Left renal pelvis (tissue), 4 donors: Measurements from ENCODE around the gene FGD5. TPM values are rescaled to one million over a fixed set of nuclear protein-coding genes. Genes with fewer than 3 reads are reported as not detected.

ENCODE experiments used
- DNase-seq, 4 donors: peaks; one replicate each; pipeline ENCODE4 v3.0.0-alpha.2; 2013; ENCODE audit warnings: low read depth in 4 of 4, low spot score in 3 of 4
- polyA plus RNA-seq, 4 donors: library from polyadenylated mRNA; unstranded; fragments of 120-200 nt; gene quantifications; one replicate each; pipeline ENCODE4 v1.2.1, GENCODE V29; 2013; ENCODE audit not compliant: insufficient read length in 4 of 4

Gene FGD5
- polyA plus RNA-seq, 4 donors = 21.6 to 37.3 (median 23.1) TPM

DNA sequence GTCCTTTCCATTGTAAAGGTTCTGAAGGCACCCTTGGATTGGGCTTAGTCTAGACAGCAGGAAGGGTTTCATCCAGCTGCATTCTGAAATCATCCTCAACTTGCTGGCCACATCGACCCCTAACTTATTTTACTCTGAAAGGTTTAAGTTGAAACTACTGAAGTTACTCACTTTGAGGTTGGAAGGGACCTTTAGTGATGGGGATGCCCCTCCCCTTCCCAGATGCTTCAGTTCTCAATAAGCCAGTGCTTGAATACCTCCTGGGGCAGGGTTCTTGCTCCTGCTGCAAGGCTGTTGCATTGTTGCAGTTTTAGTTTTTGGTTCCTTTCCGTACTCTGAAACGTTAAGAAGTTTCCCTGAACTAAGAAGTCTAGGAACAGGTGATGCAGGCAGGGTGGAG is 26.4 kb downstream of the FGD5 start:
- no peak for DNase-seq

DNA sequence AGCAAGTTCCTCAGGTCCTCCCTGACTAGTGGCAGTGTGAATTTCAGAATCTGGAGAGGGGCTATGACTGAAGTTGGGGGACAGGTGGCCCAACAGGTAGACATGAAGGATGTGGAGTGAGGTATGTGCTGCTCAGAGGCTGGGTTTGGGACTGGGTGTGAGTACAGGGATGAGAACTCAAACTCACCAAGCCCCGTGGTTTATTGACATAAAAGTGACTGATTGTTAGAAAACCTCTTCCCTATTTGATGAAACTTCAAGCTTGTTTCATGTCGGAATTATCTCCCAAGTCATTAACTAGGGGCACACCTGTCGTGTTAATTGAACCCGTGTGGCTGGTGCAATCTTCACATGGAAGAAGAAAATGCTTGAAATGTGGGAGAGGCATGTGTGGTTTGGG is 27.1 kb downstream of the FGD5 start:
- no peak for DNase-seq

GRCh38 chr3:14846226-14846880 is 27.6 kb downstream of the FGD5 start:
- no peak for DNase-seq

- DNase-seq = no peak
These were observed 29.1 kb downstream of the FGD5 start for GRCh38 chr3:14847613-14848541.

- DNase-seq = no peak
These were observed 30.1 kb downstream of the FGD5 start for GRCh38 chr3:14848906-14849305.

GRCh38 chr3:14849638-14850230 is 31.0 kb downstream of the FGD5 start:
- DNase-seq = no peak

DNA sequence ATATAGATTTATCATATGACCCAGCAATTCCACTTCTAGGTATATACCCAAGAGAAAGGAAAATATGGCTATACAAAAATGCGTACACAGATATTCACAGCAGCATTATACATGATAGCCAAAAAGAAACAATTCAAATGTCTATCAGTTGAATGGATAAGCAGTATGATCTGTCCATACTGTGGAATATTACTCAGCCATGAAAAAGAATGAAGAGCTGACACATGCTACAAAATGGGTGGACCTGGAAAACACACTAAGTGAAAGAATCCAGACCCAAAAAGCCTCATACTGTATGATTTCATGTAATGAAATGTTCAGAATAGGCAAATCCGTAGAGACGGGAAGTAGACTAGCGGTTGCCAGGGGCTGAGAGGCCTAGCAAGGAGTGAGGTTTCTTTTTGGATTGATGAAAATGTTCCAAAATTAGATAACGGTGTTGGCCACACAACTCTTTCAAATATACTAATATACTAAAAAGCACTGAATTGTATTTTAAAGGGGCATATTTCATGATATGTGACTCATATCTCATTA is 33.4 kb downstream of the FGD5 start:
- no peak for DNase-seq

DNA sequence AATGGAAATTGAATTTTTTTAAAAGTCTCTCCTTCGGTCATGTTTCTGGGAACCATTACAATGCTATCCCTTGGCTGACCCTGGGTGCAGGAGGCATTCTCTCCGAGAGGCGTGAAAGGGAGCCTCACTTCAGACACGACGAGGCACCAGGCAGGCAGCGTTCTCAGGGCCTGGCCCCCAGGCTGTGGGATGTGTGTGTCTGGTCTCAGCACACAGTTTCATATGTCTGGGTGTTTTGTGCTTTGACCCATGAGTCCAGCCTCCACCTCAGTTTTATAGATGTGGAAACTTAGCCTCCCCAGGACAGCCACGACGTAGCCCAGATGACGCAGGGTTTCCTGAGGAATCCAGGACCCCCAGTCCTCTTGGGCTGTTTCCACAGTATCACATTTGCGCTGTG is 34.0 kb downstream of the FGD5 start:
- DNase-seq = no peak

GRCh38 chr3:14853271-14853951 is 34.6 kb downstream of the FGD5 start:
- no peak for DNase-seq

DNA sequence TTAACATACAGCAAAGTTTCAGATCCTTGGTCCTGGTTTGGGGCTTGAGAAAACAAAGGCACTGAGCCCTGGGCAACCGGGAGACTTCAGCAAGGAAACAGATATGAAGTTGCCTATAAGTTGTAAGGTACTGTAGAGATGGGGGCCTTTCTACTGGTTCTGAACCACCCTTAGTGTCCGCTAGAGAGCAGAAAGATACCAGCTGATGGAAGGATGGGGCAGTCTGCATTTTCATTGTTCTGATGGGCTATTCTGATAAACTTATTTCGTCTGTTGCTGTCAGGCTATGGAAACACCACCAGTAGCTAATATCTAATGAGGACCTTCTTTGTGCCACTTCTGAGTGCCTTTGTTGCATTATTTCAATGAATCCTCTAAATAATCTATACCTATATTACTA is 38.7 kb downstream of the FGD5 start:
- DNase-seq = no peak

- DNase-seq = no peak
These were observed 39.3 kb downstream of the FGD5 start for GRCh38 chr3:14858105-14858504.

DNA sequence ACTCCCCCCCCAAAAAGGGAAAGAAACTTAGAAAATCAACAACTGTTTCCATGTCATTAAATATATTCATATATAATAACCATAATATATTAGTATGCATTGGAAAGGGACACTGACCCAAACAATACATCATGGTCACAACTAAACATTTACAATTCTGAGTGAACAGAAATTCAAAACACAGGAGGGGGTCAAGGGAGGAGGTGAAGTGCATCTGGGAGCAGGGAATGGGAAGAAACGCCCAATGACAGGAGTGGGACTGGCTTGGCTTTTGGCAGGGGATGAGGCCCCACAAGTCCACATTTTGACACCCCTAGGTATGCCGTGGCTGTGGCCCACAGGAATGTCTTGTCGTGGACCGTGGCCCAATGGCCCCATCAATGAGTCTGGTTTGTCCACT is 41.1 kb downstream of the FGD5 start:
- DNase-seq = no peak

DNA sequence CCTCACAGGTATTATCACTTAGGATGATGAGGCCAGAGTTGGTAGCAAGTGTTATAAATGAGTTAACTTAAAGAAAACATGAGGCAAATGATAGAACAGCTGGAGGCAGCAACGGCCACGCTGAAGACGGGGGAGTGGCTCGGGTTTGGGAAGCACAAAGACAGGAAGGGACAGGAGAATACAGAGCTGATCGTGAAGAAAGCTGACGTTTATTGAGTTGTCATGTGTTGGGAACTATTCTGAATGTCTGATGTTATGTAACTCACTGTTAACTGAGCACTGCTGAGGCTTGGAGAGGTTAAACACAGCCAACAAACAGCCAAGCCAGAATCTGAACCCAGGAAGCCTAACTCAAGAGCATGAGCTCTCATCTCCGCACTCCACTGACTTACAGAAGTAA is 42.3 kb downstream of the FGD5 start:
- no peak for DNase-seq

DNA sequence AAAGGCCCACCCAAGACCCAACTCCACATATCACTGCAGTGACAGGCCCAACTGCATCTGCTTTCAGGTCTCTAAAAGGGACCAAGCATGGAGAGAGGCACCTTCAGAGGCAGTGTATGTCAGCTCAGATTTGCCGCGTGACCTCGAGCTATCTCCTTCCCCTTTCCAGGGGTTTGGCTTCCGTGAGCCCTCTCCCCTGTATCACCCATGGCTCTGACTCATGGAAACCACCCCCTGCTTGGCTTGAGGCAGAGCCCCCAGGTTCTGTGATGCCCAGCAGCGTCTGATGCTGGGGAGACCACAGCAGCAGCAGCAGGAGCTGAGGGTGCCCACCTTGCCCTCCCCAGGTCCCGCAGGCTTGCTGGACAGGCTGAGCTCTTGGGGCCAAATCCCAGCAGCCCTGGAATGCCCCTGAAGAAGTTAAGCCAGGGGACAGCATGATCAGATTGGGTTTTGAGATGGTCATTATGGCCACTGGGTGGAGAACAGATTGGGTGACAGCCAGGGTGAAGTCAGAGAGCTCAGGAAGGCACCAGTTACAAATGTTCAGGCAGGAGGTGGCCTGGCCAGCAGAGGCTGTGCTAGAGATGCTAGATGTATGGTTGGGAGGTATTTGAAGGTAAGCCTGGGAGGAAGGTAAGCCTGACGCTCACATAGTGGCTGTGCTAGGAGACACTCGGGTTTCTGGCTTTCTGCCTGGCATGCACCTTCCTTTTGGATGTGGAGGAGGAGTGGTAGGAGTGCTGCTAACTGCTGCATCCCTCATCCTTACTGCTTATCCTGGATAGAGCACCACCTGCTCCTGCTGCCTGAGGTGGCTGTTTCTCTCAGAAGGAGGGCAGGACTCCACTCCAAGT is 42.9 kb downstream of the FGD5 start:
- DNase-seq = no peak

DNA sequence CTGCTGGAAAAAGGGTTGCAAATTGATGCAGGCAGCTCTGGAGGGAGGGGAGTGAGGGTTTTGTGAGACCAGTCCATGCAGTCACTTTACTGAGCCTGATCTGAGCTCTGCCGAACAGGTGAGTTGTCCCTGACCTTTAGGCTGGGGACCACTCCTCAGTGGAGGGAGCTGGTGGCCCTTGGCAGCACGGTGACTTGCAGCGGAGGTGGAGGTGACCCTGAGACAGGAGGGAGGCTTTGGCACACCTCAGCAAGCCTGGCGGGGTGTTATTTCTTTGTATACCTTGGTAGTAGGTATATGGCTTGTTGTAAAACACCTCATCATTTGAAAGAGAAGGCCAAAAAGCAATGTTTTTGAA is 43.5 kb downstream of the FGD5 start:
- no peak for DNase-seq

DNA sequence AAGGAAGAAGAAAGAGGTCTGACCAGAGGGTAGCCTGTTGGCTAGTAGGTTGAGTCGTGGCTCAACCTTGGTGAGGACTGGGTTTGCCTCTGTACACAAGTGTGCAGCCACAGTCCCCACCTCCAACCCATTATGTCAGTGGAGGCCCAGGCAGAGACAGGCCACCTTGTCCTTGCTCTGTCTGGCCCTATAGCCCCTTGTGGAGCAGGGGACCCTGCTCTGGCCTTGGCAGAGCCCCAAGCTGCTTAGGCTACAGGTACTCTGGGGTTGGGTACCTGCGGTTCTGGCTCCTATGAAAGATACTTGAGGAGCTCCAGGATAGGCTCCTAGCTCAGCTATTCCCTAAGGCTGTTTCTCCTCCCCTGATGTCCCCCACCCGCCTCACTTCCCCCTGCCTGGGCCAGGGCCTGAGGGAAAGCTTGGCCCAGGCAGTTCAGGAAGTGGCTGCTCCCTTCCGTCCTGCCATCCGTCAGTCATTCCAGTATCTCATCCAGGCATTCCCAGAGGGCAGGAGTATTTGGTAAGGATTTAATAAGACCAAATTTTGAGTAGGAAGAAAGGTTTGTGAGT is 44.0 kb downstream of the FGD5 start:
- DNase-seq = no peak

DNA sequence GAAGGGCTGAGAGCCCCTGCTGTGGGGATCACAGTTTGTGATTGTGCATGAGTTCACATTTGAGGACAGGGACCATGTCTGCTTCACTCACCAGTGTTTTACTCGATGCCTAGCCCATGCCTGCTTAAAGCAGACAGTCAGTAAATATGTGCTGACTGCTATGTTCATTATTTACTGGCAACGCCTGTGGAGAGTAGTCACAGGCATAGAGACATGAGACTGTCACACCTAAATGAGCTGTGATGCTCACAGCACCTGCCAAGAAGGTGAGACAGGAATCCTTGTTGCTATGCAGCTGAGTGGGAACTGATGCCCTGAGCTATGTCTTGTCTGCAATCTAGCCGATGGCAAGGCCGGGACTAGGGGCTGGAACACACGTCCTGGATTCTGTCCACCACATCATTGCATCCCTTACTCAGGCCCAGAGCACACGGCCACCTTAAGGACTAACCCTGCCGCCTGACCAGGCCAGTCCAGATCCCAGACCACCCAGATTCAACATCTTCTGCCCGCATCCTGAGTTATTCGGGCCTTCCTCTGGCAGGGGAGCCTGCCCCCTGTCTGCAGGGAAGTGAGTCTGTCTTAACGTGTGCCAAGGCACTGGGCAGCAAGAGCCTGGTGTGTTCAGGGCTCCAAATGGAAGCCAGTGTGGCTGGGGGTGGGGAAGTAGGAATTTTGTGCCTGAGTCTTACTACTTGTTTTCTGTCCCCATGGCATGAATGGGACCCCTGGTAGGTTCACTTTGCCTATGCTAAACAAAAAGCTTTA is 44.8 kb downstream of the FGD5 start:
- no peak for DNase-seq

DNA sequence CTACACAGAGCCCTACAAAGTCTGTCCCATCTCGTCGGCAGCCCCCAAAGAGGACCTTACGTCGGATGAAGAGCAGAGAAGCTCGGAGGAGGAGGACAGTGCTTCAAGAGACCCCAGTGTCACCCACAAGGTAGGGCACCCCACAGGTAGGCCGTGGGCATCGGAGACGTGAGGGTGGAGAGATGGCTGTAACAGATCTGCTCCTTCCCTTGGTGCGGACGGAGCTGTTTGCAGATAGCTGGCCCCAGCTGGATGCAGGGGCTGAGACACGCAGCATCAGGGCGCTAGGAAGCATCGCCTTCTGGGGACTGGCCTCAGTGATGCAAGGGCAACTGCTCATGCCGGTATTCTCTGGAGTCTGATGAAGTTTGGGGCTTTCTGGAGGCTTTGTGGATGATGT is 45.4 kb downstream of the FGD5 start:
- no peak for DNase-seq

DNA sequence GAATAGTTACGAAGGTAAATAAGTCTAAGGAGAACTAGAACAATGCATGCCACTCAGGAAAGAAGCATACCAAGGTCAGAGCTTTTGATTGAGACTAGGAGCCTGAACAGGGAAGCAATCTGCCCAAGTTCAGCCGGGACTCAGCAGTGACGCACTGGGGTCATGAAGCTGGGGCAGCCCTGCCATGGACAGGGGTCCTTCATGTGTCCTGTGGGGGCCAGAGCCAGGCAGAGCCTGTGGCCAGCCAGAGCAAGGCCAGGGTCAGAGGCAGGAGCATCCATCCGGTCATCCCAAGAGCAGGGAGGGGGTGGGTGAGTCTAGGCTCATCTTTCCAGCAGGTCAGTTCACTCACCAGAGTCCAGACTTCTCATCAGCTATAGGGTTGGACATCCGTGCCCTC is 47.9 kb downstream of the FGD5 start:
- DNase-seq = no peak
